ENCODE results near the gene SCRN2.

Gene SCRN2

GRCh38 chr17:47840742-47841487, at the start of gene SCRN2:
SCRN2 (minus strand) TSS chr17:47841273; CDS start chr17:47840843, 430 bp downstream.
- peak; percentile 72 to 95 for DNase-seq

DNA sequence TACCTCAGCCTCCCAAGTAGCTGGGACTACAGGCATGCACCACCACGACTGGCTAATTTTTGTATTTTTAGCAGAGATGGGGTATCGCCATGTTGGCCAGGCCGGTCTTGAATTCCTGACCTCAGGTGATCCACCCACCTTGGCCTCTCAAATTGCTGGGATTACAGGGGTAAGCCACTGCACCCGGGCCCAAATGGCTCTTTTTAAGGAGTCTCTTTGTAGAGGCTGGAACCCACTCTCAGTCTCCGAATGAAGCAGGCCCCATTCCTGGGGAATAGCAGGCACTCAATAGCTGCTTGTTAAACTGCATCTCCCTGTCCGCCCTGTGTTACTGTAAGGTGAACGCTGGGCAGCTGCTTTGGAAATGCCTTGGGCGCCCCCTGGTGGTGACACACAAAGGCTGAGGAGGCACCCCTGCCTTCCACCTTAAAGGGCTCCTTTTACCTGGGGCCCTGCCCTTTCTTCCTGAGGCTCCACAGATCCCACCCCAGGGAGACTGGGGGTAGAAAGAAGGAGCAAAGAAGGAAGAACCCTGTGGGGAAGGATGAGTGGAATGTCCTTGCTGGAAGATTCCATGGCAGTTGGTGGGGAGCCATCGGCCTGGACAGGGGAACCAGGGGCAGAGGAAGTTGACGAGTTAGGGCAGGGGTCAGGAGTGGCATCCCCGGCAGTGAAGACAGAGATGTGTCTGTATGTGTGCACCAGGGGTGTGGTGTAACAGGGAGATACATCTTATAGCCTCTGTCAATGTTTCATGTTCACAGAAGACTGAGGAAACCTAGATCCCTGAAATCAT, 48.9 kb upstream of the SCRN2 start:
- peak; percentile 70 to 93 for DNase-seq

- no peak for DNase-seq
Measured at GRCh38 chr17:47888293-47888692, 47.2 kb upstream of the SCRN2 start.

- DNase-seq: no peak
Measured at GRCh38 chr17:47884905-47885730, 44.0 kb upstream of the SCRN2 start.

- no peak for DNase-seq
Measured at GRCh38 chr17:47884427-47884740, 43.3 kb upstream of the SCRN2 start.

GRCh38 chr17:47883589-47884426, 42.7 kb upstream of the SCRN2 start:
- no peak for DNase-seq

GRCh38 chr17:47882695-47883588, 41.9 kb upstream of the SCRN2 start:
- DNase-seq: no peak

DNA sequence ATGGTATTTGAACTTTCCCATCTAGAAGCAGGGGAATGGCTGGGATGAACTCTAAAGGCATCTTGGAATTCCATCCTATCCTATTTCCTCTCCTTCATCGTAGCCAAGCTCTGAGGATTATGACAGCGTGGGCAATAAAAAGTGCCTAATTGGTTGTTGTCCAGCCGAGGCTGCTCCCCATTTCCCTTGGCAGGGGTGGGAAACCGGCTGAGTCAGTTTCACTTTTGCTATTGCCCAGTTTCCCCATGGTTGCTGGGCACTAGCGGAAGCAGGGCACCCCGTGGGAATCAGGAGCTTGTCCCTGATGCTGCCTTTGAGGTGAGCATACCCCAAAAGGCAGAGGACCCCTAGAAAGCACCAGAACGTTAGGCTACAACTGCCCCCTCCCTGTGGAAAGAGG, 41.2 kb upstream of the SCRN2 start:
- no peak for DNase-seq

- no peak for DNase-seq
Measured at GRCh38 chr17:47879776-47880454, 38.8 kb upstream of the SCRN2 start.

DNA sequence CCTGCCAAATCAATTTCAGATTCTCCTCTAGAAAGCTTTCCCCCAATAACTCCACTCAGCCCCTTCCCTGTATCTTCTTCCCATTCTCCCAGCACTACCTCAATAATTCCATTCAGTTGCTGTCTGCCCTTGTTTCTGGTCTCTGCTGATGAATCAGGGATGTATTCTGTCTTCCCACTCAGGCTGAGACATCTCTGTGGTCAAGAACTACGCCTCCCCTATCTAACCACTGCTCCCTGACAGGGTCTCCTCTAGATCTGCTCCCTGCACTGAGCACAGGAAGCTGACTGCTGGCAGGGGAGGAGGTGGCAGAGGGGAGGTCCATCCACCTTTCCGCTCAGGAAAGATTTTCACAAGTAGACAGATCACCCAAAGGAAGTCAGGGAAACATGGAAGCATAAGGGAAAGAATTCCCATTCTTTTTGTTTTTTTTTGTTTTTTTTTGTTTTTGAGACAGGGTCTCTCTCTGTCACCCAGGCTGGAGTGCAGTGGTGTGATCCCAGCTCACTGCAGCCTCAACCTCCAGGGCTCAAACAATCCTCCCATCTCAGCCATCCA, 38.0 kb upstream of the SCRN2 start:
- no peak for DNase-seq

DNA sequence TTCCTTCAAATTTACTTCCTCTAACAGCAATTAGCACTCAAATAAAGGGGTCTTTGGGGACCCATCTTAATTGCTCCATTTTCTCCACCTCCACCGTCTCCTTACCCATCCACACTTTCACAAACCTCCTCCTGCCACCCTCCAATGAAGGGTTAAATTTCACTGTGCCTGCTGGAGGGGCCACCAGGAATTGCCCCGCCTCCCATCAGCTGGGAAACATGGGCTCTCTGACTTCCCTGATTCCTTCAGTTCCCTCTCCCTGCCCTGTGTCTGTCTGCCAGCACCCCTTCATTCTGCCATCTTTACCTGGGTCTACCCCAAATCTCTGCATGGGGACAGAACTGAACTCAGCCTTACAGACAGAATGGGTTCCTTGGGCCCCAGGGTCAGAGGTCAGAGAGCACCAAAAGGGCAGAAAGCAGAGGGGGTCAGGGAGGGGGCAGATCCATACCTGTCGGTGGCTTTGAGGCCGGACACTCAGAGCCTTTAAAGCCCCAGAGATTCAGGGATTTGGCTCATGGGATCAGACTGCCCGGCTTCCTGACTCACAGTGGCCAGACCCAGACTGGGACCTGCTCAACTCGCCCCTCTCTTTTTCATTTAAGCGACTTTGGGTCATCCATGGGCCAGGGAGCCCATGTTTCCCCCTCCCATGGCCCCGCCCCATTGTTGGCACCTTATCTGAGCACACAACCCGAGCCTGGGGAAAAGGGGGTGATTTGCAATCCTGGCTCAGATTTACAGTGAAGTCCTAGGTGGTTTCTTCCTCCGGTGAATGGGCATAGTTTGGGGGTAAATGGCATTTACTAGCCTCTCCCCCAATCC, 37.3 kb upstream of the SCRN2 start:
- no peak for DNase-seq

GRCh38 chr17:47877368-47878034, 36.4 kb upstream of the SCRN2 start:
- DNase-seq: no peak

- DNase-seq: peak; percentile 89 to 91
Measured at GRCh38 chr17:47875011-47875985, 34.2 kb upstream of the SCRN2 start.

DNA sequence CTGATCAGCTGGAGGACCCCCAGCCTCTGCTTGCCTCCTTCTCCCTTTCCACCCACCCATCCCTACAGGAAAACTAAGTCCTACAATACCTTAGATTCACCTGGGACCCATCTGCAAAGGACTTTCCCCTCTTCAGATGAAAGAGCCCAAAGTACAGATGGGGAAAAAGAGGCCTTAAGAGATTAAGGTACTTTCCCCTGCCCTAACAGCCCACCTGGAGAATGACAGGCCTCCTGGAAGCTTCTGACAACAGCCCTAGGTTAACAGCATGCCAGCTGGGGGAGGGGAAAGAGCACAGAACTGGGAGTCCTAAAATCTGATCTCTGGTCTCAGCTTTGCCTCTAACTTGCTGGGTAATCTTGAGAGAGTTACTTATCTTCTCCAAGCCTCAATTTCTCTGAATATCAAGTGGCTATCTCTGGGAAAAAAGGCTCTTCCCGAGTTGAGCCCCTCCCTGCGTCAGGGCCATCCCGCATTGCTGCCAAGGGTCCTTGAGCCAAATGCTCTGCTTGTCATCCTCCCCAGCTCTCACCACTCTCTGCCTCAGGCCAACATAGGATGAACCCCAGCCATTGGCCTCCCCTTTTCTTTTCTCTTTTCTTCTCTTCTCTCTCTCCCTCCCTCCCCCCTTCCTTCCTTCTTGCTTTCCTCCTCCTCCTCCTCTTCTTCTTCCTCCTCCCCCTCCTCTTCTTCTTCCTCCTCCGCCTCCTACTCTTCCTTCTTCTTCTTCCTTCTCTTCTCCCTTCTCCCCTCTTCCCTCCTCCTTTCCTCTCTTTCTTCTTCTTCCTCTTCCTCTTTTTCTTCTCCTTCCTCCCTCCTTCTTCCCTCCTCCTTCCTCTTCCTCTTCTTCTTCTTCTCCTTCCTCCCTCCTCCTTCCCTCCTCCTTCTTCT, 32.4 kb upstream of the SCRN2 start:
- DNase-seq: no peak

- peak; percentile 40 to 74 for DNase-seq
Measured at GRCh38 chr17:47872651-47873161, 31.6 kb upstream of the SCRN2 start.

DNA sequence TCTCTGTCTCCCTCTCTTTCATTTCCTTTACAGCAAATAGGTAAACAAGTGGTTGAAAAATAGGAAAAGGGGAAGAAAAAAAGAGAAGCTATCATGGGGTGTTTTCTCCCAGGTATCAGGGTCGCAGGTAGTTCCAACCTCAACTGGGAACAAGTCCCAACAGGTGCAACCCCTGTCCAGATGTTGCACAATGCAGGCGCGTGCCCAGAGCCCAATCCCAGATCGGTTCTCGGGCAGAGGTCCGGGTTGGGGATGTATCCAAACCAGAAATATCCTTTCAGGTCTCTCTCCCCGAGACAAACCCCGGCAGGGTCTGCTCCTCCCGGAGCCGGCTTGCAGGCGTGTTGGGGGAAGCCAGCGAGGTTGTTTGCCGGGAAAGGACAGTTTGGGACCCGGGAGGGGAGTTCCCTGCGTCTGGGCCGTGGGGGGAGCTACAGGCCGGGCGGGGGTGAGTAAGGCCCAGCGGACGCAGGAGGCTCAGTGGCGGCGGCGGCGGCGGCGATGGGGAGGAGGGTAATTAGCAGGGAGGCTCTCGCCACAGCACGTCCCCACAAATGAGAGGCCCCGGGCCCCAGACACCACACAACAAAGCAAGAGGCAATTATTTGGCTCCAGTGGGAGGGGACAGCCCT, 31.1 kb upstream of the SCRN2 start:
- DNase-seq: no peak

Data from NCI-H526 (cell line).